ENCODE measurements around the gene ARPP19.

DNA sequence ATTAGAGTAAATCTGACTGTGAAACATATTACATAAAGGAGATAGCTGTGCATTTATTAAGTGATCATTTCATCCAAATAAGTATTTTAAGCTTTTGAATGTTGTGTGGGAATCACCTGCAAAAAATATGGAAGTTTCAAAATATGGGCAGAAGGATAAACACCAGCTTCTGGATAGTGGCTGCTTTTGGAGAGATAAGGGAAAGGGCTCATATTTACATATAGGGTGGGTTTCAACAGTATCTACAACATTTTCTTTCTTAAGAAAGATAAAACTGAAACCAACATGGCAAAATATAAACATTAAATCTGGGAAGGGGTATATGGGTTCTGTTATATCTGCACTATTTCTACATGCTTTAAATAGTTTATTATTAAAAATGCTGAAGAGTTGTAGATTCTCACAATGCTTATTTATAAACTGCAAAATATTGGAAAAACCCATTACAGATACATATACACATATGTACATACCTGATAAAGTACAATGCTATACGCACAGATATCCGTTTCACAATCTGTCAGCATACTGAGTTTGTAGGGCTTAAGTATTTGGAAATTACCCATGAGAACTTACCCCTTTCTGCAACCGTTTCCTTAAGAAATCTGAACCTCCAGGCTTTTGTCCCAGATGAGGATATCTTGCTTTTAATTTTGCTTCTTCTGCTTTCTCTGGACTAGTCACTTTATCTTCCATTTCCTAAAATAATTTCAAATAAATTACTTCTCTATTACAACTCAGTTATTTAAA is 12.1 kb downstream of the ARPP19 start:
- TF ChIP-seq GATA2 (IDR thresholded peaks at IDR 0.05; ENCODE audit: low read depth, low read length) (no peak), GATA3 (IDR thresholded peaks at IDR 0.05; ENCODE audit: low read depth, low read length) (no peak)

Measured in SH-SY5Y (cell line).